ENCODE data around the gene MLST8.

Gene MLST8

GRCh38 chr16:2159175-2159838, 45.9 kb upstream of the MLST8 start:
- no peak overlapping the region for H3K27ac ChIP-seq
- DNase-seq, result no peak
- H3K36me3 ChIP-seq, result peaks cover 28% of the 10 kb centered on the region
- no peaks in the 10 kb centered on the region for H3K27me3 ChIP-seq (ENCODE audit: insufficient read depth, low read depth, severe bottlenecking)
- TF ChIP-seq, protein P1, sequence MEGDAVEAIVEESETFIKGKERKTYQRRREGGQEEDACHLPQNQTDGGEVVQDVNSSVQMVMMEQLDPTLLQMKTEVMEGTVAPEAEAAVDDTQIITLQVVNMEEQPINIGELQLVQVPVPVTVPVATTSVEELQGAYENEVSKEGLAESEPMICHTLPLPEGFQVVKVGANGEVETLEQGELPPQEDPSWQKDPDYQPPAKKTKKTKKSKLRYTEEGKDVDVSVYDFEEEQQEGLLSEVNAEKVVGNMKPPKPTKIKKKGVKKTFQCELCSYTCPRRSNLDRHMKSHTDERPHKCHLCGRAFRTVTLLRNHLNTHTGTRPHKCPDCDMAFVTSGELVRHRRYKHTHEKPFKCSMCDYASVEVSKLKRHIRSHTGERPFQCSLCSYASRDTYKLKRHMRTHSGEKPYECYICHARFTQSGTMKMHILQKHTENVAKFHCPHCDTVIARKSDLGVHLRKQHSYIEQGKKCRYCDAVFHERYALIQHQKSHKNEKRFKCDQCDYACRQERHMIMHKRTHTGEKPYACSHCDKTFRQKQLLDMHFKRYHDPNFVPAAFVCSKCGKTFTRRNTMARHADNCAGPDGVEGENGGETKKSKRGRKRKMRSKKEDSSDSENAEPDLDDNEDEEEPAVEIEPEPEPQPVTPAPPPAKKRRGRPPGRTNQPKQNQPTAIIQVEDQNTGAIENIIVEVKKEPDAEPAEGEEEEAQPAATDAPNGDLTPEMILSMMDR (IDR thresholded peaks at IDR 0.05; ENCODE audit: low read depth, low read length), result no peak
- peaks cover 8% of the 10 kb centered on the region for H3K9me3 ChIP-seq (ENCODE audit: severe bottlenecking)
- no peak overlapping the region for H3K4me3 ChIP-seq (ENCODE audit: low read depth, low read length)

DNA sequence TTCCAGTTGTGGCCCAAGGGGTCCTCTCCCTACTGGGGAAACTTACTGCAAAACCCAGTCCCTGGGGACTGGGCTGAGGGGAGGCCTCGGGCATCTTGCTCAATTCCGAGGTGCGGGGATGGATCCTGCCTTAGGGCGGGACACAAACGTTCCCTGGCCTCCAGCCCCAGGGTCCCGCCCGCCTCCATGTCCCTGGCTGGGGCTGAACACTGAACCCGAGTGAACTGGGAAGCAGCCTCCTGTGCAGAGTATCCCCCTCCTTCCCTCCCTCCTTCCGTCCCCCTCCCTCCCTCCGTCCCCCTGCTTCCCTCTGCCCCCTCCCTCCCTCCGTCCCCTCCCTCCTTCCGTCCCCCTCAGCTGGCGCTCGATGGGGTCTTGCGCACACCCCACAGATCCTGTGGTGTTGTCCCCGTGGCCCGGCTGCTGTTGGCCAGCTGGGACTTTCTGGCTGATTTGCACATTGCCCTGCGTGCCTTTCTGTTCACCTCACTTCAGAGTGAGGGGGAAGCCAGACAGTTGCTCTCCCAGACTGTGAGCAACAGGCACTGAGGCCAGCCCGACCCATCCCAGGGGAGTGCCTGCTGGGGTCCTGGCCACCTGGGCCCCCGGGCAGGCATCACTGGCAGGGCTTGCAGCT, 44.2 kb upstream of the MLST8 start:
- Histone ChIP-seq H3K27me3 (ENCODE audit: insufficient read depth, low read depth, severe bottlenecking) (no peaks in the 10 kb centered on the region), H3K4me3 (ENCODE audit: low read depth, low read length) (no peak overlapping the region), H3K27ac (no peak overlapping the region), H3K9me3 (ENCODE audit: severe bottlenecking) (peaks cover 8% of the 10 kb centered on the region), H3K36me3 (peaks cover 25% of the 10 kb centered on the region)
- TF ChIP-seq, protein P1 (IDR thresholded peaks at IDR 0.05; ENCODE audit: low read depth, low read length), result no peak
- no peak for DNase-seq

DNA sequence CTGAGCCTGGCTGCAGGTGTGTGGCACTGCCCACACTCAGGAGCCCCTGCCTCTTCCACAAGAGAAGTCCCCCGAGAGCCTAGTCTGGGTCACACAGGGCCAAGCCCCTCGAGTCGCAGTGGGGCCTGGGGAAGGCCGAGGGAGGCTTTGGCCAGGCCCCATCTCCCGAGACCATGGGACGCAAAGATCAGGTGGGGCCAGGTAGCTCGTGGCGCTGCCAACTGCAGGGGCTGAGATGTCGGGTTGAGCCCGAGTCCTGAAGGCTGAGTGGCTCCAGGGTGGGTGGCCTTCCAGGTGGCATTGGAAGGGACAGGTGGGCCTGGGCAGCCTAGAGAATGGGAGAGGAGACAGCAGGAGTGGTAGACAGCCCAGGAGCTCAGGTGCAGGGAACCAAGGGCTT, 43.3 kb upstream of the MLST8 start:
- Histone ChIP-seq H3K36me3 (peaks cover 33% of the 10 kb centered on the region), H3K9me3 (ENCODE audit: severe bottlenecking) (peaks cover 8% of the 10 kb centered on the region), H3K27ac (no peak overlapping the region), H3K27me3 (ENCODE audit: insufficient read depth, low read depth, severe bottlenecking) (no peaks in the 10 kb centered on the region), H3K4me3 (ENCODE audit: low read depth, low read length) (no peak overlapping the region)
- TF ChIP-seq, protein P1 (IDR thresholded peaks at IDR 0.05; ENCODE audit: low read depth, low read length), result no peak
- no peak for DNase-seq

DNA sequence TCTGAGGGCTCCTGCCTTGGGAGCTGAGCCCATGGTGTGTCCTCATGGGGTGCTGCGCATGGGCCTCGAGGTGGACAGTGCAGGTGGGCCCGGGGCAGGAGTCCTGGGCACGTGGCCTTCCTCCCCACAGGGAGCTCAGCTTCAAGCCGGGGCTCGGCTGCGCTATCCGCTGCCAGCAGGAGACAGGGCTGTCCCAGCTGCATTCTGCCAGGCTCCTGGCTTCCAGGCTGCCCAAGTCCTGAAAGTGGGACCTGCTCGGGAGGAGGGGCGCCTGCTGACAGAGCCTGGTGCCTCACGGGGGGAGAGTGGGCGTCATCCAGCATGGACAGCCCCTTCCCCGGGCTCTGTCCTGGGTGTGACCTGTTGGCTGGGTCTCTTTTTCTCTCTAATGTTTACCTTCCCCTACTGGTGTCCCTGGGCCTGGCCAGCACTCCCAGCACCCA, 42.6 kb upstream of the MLST8 start:
- no peak for DNase-seq
- H3K36me3 ChIP-seq, result peaks cover 39% of the 10 kb centered on the region
- H3K27ac ChIP-seq, result no peak overlapping the region
- H3K4me3 ChIP-seq (ENCODE audit: low read depth, low read length), result no peak overlapping the region
- H3K27me3 ChIP-seq (ENCODE audit: insufficient read depth, low read depth, severe bottlenecking), result no peaks in the 10 kb centered on the region
- H3K9me3 ChIP-seq (ENCODE audit: severe bottlenecking), result peaks cover 8% of the 10 kb centered on the region
- TF ChIP-seq, protein P1 (IDR thresholded peaks at IDR 0.05; ENCODE audit: low read depth, low read length), result no peak

- TF ChIP-seq, protein P1 (IDR thresholded peaks at IDR 0.05; ENCODE audit: low read depth, low read length), result no peak
- no peak overlapping the region for H3K27ac ChIP-seq
- no peak for DNase-seq
- H3K4me3 ChIP-seq (ENCODE audit: low read depth, low read length), result no peak overlapping the region
- H3K27me3 ChIP-seq (ENCODE audit: insufficient read depth, low read depth, severe bottlenecking), result no peaks in the 10 kb centered on the region
- peaks cover 8% of the 10 kb centered on the region for H3K9me3 ChIP-seq (ENCODE audit: severe bottlenecking)
- H3K36me3 ChIP-seq, result peaks cover 39% of the 10 kb centered on the region
Observed at GRCh38 chr16:2163211-2163881, 41.9 kb upstream of the MLST8 start.

Measured in WERI-Rb-1 (cell line).